HL-60/S4 (cell line): ENCODE data around the gene SPPL3.

ENCODE experiments used
- in situ Hi-C: fragments of 300-500 bp; cut with MboI; formaldehyde crosslinking; loops from 2 replicates; pipeline ENCODE4 v1.14.3; 2022; ENCODE audit warnings: low sequenced_read_pairs

The SPPL3 gene

DNA sequence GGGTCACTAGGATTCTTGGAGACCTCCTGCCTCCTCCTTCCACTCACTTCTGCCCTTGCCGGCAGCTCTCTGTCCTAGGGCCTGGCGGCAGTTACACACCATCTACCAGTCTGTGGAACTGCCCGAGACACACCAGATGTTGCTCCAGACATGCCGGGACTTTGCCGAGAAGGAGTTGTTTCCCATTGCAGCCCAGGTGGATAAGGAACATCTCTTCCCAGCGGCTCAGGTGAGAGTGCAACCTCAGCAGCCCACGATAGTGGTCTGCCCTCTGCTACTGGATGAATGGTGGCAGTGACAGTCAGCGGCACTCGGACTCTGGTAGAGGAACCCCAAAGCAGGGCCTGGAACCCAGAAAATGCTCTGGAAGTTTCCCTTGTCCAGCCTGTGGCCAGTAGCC lies 177.2 kb downstream of the SPPL3 start:
- in situ Hi-C loops: no loop called here

DNA sequence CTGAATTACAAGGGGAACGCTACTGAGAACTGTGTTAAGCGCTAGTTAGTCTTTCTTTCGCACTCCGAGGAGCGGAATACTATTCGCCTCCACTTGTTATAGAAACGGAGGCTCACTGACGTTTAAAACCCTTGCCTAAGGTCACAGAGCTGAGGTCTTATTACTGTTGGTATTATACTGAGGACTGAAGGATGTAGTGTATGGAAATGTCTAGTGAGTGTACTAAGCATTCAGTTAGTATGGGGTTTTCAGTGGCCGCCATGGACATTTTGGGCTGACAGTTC lies 177.7 kb downstream of the SPPL3 start:
- in situ Hi-C loops: no loop called here

DNA sequence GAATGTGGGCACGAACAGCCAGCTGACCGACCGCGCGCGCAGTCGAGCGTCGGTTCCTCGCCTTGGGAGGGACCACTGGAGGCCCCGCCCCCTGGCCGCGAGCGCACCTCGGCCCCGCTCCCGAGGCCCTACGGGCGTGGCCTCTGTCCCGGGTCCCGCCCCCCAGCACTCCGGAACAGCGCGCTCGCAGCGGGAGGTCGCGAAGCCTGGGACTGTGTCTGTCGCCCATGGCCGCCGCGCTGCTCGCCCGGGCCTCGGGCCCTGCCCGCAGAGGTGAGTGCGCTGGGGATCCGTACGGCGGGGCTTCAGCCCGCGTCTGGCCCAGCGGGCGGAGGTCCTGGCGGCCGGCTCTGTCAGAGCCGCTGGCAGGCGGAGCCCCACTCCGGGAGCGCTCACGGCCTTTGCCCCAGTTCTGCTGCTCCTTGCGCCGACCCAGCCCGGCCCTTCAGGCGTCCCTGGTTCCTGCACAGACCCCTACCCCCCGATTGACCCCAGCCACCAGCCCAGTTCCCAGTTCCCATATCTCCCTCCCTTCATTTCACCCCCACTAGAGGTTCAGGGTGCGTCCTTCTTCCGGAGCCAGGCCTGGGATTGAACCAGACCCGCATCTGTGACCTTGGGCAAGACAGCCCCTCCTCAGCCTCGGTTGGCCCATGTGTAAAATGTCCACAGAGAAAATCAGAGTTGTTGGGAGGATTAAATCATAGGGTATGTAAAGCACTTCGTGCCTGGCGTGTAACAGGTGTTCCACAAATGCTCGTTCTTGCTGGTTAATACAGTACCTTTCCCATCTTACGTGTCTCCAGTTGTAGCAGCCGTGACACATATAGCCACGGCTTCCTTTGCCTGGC lies 178.3 kb downstream of the SPPL3 start, which contains the start of gene ACADS:
TSS of gene ACADS (plus strand) at position 168 of the 851 bp plus-strand sequence. CDS start at position 228, 60 bp downstream.
- in situ Hi-C loops: no loop called here

DNA sequence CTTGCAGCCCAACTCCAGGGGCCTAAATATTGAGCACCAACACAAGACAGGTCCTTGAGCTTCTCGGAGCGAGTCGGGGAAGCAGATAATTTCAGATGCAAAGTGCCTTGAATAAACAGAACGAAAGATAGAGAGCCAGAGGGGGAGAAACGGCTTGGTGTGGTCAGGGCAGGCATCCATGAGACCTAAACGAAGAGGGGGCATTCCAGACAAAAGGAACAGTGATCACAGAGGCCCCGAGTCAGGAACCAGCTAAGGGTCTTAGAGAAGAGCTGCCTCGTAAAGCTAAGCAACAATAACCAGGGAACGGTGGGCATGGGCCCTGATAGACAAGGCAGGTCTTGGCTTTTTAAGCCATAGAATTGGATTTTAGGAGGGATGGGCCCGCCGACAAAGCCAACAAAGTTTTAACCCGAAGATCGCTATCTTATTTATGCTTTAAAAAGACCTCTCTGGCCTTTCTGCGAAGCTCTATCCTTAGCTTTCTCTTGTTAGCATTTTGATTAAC lies 179.0 kb downstream of the SPPL3 start:
- in situ Hi-C loops: no loop called here

DNA sequence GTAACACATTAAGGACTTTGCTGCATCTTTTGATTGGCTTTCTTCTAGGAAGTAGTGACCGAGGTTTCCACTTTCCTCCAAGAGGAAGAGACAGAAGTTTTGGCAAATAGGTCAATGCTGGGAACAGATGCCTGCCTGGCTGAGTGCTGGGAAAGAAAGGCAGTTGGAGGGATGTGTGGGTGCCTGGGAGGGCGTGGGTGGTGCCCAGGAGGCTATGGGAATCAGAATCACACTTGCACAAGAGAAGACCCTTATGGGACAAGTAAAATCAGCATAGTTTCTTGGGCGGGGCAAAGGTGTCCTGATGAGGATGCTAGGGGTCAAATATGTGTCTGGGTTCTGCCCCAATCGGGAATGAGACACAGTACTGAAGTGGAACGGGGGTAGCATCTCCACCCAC lies 179.4 kb downstream of the SPPL3 start:
- in situ Hi-C loops: no loop called here

DNA sequence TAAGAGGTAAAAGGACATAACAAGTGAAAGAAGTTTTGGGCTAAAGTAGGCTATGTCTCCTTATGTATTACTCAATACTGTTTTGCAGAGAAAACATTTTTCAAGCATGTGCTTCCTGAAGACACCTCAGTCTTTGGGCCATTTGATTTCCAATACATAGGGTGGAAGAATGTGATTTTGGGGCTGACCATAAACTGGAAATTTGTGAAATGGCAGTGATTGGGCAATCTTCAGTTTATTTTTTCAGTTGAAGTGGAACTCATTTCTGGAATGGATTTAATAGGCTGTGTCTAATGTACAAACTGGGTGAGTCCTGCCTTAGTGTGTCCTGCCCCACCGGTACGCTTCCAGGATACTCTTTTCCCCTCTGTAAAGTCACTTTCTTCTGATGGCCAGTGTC lies 181.4 kb downstream of the SPPL3 start:
- in situ Hi-C loops: no loop called here

DNA sequence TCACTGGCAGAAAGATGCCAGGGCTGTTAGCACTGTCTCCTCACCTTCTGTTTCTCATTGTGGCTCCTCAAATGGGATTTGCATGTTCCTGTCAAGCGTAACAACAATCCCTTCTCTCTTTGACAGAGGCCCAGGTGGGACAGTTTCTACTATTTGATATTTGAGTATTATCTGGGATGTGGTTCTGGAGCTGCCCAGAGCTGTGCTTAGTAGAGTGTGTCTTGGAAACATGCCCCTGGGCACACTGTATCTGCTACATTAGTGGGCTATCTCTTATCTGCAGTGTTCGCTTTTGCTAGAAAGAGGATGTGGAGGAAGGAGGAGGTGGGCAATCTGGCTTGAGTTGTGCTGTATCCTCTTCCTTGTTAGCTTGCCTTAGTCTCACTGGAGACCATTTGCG lies 182.3 kb downstream of the SPPL3 start:
- in situ Hi-C loops: no loop called here

DNA sequence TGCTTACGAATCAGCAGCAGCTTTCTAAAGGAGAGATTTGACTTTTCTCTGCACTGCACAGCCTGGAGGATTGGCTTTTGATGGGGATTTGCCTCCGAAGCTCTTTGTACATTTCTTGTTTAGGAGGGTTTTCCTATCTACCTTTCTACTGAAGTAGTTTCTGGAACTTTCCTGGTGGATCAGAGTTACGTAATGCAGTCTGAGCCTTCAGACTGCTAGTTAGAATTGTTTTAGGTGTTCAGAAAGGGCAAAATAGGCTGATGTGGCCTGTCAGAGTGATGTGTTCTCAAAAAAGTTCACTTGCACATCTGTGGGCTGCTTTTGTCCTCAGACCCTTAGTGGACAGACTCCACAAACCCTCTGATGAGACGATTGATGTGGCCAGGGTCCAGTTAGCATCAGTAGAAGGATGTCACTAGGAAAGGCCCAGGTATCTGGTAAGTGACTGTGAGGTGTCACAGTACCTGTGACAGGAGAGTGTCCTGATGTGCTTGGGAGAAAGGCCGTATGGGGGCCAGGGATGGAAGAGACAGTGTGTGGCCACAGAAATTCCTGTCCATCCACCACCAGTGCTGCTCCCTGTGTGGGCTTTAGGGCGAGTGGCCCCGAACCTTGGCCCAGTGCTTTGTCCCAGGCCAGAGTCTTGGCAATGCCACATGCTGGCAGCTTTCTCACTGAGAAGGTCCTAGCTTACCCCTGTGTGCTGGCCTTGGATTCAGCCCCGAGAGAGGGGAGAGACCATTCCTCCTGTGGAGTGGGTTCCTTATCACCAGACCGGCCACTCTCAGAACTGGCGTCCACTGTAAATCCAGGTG lies 183.0 kb downstream of the SPPL3 start:
- in situ Hi-C loops: no loop called here

DNA sequence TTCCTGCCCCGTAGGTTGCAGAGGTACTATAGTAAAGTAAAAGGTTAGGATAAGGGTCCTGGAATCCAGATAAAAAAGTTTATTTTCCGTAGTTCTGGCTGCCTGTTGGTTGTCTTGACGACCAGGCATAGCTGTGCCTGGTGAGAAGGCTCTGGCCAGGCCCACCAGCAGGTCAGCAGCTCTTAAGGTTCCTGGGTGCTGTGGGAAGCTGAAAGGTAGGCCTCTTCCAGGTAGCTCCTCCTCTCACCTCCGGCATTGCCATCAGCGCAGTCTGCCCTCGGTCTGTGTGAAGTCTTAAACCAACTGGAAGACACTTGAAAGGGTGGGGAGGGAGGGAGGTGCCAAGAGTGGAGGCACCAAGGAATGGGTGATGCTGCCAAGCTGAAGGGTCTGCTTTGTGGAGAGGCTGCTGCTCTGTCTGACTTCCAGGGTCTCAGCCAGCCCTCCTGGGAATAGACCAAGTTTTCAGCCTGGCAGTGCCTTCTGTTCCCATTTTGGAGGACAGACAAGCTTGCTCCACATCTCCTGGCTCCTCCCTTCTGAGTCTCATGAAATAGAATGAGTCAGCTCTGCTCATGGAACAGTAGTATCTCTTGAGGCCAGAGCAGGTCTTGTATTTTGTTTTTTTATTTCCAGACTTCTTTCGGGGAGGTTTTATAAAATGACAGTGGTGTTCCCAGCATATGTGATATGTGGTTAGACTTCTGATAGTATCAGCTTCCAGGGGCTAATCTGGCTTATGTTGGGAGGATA lies 183.7 kb downstream of the SPPL3 start:
- in situ Hi-C loops: no loop called here

DNA sequence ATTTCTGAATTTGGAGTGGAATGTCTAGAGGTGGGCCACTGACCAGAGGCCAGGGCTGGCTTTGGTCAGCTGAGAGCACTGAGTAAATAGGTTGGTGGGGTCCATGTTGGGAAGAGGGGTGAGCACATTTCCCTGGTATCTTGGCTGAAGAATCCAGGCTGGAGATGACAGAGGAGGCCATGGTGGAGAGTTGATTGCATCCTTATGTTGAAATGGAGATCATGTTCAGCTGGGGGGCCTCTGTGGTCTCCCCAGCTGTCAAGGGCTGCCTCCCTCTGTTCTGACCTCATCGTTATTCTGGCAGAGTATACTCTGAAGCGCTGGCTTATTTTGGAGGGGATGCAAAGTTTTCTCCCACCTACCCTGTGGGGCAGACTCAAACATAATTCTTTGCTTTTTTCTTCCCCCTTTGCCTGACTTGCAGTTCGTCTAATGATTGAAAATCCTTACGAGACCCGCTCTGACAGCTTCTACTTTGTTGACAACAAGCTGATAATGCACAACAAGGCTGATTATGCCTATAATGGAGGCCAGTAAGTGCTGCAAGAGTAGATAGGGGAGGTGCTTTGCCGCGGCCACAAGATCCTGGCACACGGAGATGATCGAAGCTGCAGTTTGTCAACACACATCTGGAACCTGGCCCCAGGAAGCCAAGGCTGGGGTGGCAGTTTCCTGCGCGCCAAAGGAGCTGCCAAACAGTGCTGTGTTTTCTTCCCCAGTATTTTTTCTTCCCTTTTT lies 184.5 kb downstream of the SPPL3 start:
- in situ Hi-C loops: loop anchor here (10.0 kb wide), 1 partner anchor 135 kb away; the partner anchor contains the start of gene POP5

DNA sequence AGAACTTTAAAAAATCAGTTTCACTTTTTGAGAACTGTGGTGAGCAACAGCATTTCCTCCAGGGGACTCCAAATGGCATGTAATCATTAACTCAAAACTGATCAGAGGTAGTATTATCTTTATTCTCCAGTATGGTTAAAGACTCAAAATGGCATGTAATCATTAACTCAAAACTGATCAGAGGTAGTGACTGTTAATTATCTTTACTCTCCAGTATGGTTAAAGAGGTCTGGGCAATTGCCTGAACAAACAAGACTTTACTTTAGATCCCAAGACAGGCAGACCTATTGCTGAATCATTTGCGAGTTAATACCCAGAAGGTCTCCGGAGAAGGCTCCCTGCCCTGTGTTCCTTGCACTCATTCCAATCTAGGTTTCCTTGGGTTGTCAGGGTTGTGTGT lies 185.1 kb downstream of the SPPL3 start:
- in situ Hi-C loops: loop anchor here (10.0 kb wide), 1 partner anchor 134 kb away; the partner anchor contains the start of gene POP5

DNA sequence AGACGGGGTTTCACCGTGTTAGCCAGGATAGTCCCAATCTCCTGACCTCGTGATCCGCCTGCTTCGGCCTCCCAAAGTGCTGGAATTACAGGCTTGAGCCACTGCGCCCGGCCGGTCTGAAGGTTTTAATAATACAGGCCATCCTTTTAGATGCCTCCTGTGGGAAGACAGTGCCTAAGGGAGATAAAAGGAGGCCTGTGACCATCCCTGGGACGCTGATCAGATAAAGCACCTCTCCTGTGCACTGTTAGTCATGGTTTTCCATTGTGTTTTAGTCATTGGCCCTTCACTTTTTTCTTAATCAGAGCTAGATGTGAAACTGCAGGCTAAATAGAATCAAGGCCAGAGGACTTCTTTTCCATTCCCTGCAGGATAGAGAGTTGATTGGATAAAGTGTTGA lies 186.1 kb downstream of the SPPL3 start:
- in situ Hi-C loops: loop anchor here (10.0 kb wide), 1 partner anchor 133 kb away; the partner anchor contains the start of gene POP5

DNA sequence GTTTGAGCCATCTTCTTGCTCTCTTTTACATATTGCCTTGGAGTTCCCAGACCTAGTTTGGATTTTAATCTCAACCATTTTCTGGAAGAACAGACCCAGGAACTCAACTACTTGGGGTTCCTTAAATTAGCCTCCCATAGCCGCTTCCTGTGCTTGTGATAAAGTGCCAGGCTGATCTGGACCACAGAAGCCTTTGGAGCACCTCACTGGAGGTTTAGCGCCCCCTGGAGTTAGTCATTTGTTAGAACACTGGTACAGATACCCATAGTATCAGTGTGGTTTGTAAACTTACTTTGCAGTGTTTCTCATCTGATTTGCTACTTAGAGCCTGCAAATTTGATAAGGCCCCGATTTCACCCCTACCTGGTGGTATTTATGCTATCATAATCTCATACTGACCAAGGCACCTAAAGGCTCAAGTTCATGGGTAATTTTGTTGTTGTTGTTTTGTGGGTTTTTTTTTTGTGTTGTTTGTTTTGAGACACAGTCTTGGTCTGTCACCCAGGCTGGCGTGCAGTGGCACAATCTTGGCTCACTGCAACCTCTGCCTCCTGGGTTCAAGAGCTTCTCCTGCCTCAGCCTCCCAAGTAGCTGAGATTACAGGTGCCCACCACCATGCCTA lies 190.2 kb downstream of the SPPL3 start:
- in situ Hi-C loops: loop anchor here (5.0 to 10.0 kb wide), 2 partner anchors 62 to 129 kb away; partner anchors contain the start of gene POP5

DNA sequence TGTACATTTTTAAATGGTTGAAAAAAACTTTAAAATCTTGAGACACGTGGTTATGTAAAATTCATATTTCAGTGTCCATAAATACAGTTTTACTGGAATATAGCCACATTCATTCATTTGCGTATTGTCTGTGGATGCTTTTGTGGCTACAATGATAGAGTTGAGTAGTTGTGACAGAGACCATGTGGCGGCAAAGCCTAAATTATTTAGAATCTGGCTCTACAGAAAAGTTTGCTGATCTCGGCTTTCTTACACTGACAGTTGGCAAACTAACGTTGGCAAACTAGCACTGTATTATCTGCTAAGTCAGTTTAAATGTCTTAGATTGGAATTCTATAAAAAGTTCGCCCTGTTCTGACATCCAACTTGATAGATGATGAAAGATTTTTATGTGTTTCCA lies 191.5 kb downstream of the SPPL3 start:
- in situ Hi-C loops: loop anchor here (5.0 to 10.0 kb wide), 2 partner anchors 60 to 128 kb away; partner anchors contain the start of gene POP5
